RWPE2 (cell line): ENCODE measurements around the gene TRPM2.

Experiments
- ATAC-seq: fragments of 200-7000 bp; cut with Tn5 transposase; 3 replicates; pipeline ENCODE4 v1.9.1; 2021; ENCODE audit warnings: low read depth
- DNase-seq: peaks from one replicate; pipeline ENCODE4 v3.0.0-alpha.2; 2020; ENCODE audit warnings: low spot score
- H3K27ac ChIP-seq: fragments of 450-650 bp; 2 replicates; pipeline ENCODE4 v1.5.1; 2017; ENCODE audit warnings: mild to moderate bottlenecking; ENCODE audit not compliant: poor library complexity, severe bottlenecking
- H3K27me3 ChIP-seq: fragments of 250-450 bp; sonication (Bioruptor Pico); 2 replicates; pipeline ENCODE4 v1.5.1; 2021; ENCODE audit warnings: mild to moderate bottlenecking, moderate library complexity; ENCODE audit not compliant: insufficient read depth, poor library complexity, severe bottlenecking
- H3K36me3 ChIP-seq: fragments of 250-450 bp; sonication (Bioruptor Pico); 2 replicates; pipeline ENCODE4 v1.5.1; 2020; ENCODE audit warnings: low read depth, mild to moderate bottlenecking, moderate library complexity
- H3K4me1 ChIP-seq: fragments of 250-450 bp; sonication (Bioruptor Pico); 2 replicates; pipeline ENCODE4 v1.5.1; 2021; ENCODE audit warnings: mild to moderate bottlenecking, moderate library complexity; ENCODE audit not compliant: insufficient read depth, poor library complexity, severe bottlenecking
- H3K4me3 ChIP-seq: fragments of 250-450 bp; sonication (Bioruptor Pico); 2 replicates; pipeline ENCODE4 v1.5.1; 2021; ENCODE audit warnings: mild to moderate bottlenecking, moderate library complexity; ENCODE audit not compliant: severe bottlenecking
- H3K9me3 ChIP-seq: fragments of 250-450 bp; sonication (Bioruptor Pico); 2 replicates; pipeline ENCODE4 v1.5.1; 2021; ENCODE audit warnings: mild to moderate bottlenecking, moderate library complexity; ENCODE audit not compliant: severe bottlenecking
- CTCF ChIP-seq: fragments of 450-650 bp; IDR thresholded peaks from one replicate; pipeline ENCODE4 v1.5.1; 2017; ENCODE audit warnings: mild to moderate bottlenecking, moderate library complexity; ENCODE audit not compliant: poor library complexity, severe bottlenecking

Gene TRPM2

DNA sequence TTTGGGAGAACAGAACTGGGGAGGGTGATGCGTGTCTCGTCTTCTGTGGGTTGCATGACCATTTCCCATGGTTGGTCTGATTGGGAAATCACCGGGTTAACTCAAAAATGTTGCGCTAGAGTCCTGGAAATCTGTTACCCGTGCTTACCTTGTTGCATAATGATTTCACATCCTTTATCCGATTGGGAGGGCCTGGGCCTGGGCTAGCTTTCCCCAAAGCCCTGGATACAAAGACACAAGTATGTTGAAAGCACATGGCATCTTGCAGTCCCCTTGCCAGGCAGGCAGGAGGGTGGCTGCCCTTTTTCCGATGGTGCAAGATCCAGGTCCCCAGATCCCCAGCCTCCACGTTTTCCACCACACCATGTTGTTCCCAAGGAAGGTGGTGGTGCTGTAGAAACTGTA, 582 bp downstream of the TRPM2 start:
- no peak overlapping the region for H3K4me3 ChIP-seq
- peaks cover 34% of the 10 kb centered on the region for H3K27me3 ChIP-seq
- DNase-seq (no peak), ATAC-seq (no peak)
- H3K27ac ChIP-seq, result no peak overlapping the region
- H3K36me3 ChIP-seq, result no peaks in the 10 kb centered on the region
- no peaks in the 10 kb centered on the region for H3K9me3 ChIP-seq
- no peaks in the 10 kb centered on the region for H3K4me1 ChIP-seq
- TF ChIP-seq CTCF, result no peak

DNA sequence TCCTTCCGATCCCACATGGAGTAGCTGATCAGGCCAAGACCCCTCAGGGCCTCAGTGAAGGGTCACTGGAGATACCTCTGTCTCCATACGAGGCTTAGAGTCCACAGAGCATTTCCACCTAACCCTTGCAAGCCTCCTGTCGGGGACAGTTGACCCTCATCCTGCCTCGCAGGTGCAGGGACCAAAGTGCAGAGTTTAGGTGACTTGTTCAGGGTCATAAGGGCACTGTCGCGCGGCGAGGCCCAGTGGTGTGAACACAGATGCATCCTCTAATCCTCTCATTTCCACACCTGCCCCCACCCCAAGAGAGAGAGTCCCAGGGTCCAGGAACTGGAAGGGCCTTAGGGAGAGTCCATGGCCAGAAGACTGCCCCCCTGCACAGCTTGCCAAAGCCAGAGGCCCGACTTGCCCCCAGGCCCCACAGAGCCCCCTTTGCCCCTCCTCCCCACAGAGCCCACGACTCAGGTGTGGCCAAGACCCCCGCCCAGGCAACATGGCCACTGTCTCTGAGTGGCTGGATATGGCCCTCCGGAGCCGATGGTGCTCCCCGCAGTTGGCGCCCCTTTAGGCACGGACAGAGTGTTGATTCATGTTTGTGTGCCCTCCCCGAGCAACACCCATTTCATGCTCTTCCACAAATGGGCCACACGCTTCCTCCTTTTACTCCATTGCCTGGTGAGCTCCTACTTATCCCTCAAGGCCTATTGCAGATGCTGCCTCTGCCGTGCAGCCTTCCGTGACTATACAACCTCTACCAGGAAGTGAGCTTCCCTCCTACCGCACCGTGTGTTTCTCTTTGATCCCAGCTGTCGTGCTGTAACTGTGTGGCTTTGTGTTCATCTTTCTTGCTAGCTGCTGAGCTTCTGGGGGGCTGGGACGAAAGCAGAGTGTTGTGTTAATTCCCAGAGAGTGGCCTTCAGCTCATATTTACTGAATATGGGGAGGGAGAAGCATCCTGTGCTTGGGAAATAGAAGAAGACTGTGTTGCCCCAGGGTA, 1.7 kb downstream of the TRPM2 start:
- Histone ChIP-seq H3K36me3 (no peaks in the 10 kb centered on the region), H3K9me3 (no peaks in the 10 kb centered on the region), H3K27me3 (peaks cover 24% of the 10 kb centered on the region), H3K4me1 (no peaks in the 10 kb centered on the region), H3K27ac (no peak overlapping the region), H3K4me3 (no peak overlapping the region)
- ATAC-seq (no peak), DNase-seq (no peak)
- no peak for TF ChIP-seq CTCF

DNA sequence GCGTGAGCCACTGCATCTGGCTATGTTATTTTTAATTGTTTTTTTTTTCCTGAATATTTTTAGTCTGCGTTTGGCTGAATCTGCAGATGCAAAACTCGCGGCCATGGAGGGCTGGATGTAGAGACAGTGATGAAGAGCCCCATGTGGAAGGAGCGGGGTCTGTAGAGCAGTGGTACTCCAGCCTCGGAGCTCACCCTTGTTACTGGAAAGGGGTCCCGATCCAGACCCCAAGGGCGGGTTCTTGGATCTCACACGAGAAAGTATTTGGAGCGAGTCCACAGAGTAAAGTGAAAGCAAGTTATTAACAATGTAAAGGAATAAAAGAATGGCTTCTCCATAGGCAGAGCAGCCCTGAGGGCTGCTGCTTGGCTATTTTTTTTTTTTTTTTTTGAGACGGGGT, 2.7 kb downstream of the TRPM2 start:
- ATAC-seq (no peak), DNase-seq (no peak)
- no peaks in the 10 kb centered on the region for H3K9me3 ChIP-seq
- H3K27me3 ChIP-seq, result peaks cover 18% of the 10 kb centered on the region
- H3K4me1 ChIP-seq, result no peaks in the 10 kb centered on the region
- no peaks in the 10 kb centered on the region for H3K36me3 ChIP-seq
- no peak overlapping the region for H3K27ac ChIP-seq
- H3K4me3 ChIP-seq, result no peak overlapping the region
- no peak for TF ChIP-seq CTCF

DNA sequence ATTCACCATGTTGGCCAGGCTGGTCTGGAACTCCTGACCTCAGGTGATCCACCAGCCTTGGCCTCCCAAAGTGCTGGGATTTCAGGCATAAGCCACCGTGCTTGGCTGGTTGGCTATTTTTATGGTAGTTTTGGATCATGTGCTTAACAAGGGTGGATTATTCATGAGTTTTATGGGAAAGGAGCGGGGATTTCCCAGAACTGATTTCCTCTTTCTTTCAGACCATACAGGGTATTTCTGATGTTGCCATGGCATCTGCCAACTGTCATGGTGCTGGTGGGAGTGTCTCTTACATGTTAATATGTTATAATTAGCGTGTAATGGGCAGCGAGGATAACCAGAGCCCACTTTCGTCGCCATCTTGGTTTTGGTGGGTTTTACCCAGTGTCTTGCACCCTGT, 3.2 kb downstream of the TRPM2 start:
- H3K9me3 ChIP-seq, result no peaks in the 10 kb centered on the region
- ATAC-seq (no peak), DNase-seq (no peak)
- no peak overlapping the region for H3K27ac ChIP-seq
- peaks cover 14% of the 10 kb centered on the region for H3K27me3 ChIP-seq
- no peak for TF ChIP-seq CTCF
- no peak overlapping the region for H3K4me3 ChIP-seq
- no peaks in the 10 kb centered on the region for H3K4me1 ChIP-seq
- no peaks in the 10 kb centered on the region for H3K36me3 ChIP-seq
